Breast epithelium (tissue), 4 donors: Measurements from ENCODE around the gene WHRN. TPM values are rescaled to one million over a fixed set of nuclear protein-coding genes. Genes with fewer than 3 reads are reported as not detected.

Experiments used
- DNase-seq, 2 donors: peaks; one replicate each; pipeline ENCODE4 v3.0.0-alpha.2; 2019; ENCODE audit warnings: low spot score in 2 of 2
- H3K27ac ChIP-seq, 2 donors: fragments of 200-600 bp; sonication (generic) in 1 of 2; one replicate each; pipeline ENCODE4 v1.5.1; 2016 to 2019; ENCODE audit warnings: mild to moderate bottlenecking in 1 of 2
- H3K27me3 ChIP-seq, 2 donors: fragments of 200-600 bp; sonication (generic) in 1 of 2; one replicate each; pipeline versions ENCODE4 v1.5.1 to v1.6.0; 2017 to 2019; ENCODE audit warnings: control low read depth in 1 of 2, mild to moderate bottlenecking in 1 of 2
- H3K36me3 ChIP-seq: fragments of 200-600 bp; one replicate; pipeline ENCODE4 v1.5.1; 2019
- H3K4me1 ChIP-seq, 2 donors: fragments of 200-600 bp; sonication (generic); one replicate each; pipeline ENCODE4 v1.5.1; 2016 to 2019; ENCODE audit warnings: control low read depth in 1 of 2
- H3K4me3 ChIP-seq, 3 donors: fragments of 200-600 bp; sonication (generic); 1 replicate in 2 of 3; 2 replicates in 1 of 3; pipeline ENCODE4 v1.5.1; 2016 to 2019; ENCODE audit warnings: mild to moderate bottlenecking in 3 of 3, moderate library complexity in 2 of 3
- H3K9me3 ChIP-seq, 2 donors: fragments of 200-600 bp; sonication (generic) in 1 of 2; one replicate each; pipeline ENCODE4 v1.5.1; 2016 to 2019; ENCODE audit warnings: control low read depth in 1 of 2
- CTCF ChIP-seq, 3 donors: fragments of 450-650 bp; IDR thresholded peaks; one replicate each; pipeline ENCODE4 v1.5.1; 2016 to 2017; ENCODE audit warnings: antibody characterized with exemption in 3 of 3, mild to moderate bottlenecking in 3 of 3, moderate library complexity in 3 of 3
- POLR2A ChIP-seq: fragments of 450-650 bp; IDR thresholded peaks from one replicate; pipeline ENCODE4 v1.6.1; 2016; ENCODE audit warnings: antibody characterized with exemption, mild to moderate bottlenecking, moderate library complexity
- POLR2AphosphoS5 ChIP-seq, 3 donors: sonication (generic); formaldehyde crosslinking; IDR thresholded peaks; one replicate each; pipeline ENCODE4 v1.6.1; 2017; ENCODE audit warnings: antibody characterized with exemption in 3 of 3
- intact Hi-C: fragments of 100-400 bp; cut with DNase I; formaldehyde crosslinking; loops from one replicate; pipeline ENCODE4 v1.15.1; 2023; ENCODE audit warnings: low total_unique reads
- total RNA-seq, 3 donors: library from RNA; depleted of rRNA; stranded (reverse); fragments of >200 nt; gene quantifications; one replicate each; pipeline ENCODE4 v1.1.0, GENCODE V29; 2016

The WHRN gene
- total RNA-seq, 3 donors from 2014 or later, result 2.4 to 16.4 (median 15.1) TPM

GRCh38 chr9:114529285-114529684 is 24.0 kb upstream of the WHRN start:
- H3K9me3 ChIP-seq, result no peaks in the 10 kb centered on the region

GRCh38 chr9:114526807-114527206 is 21.5 kb upstream of the WHRN start:
- no peaks in the 10 kb centered on the region for H3K9me3 ChIP-seq
- H3K4me3 ChIP-seq, result no peak overlapping the region
- DNase-seq, result no peak
- no peaks in the 10 kb centered on the region for H3K36me3 ChIP-seq
- H3K27me3 ChIP-seq, result peaks cover 0 to 3% of the 10 kb centered on the region in 2 donors
- no peaks in the 10 kb centered on the region for H3K4me1 ChIP-seq
- intact Hi-C loops, result no loop called here
- TF ChIP-seq CTCF (IDR thresholded peaks at IDR 0.05) (no peak), POLR2A (no peak), POLR2AphosphoS5 (IDR thresholded peaks at IDR 0.05) (no peak)
- H3K27ac ChIP-seq, result no peak overlapping the region

More at GRCh38 chr9:114529285-114529684, 24.0 kb upstream of the WHRN start:
- intact Hi-C loops, result no loop called here
- DNase-seq, result no peak
- Histone ChIP-seq H3K36me3 (no peaks in the 10 kb centered on the region), H3K27me3 (peaks cover 0 to 2% of the 10 kb centered on the region in 2 donors), H3K27ac (no peak overlapping the region), H3K4me1 (no peaks in the 10 kb centered on the region), H3K4me3 (no peak overlapping the region)
- no peak for TF ChIP-seq POLR2AphosphoS5 (IDR thresholded peaks at IDR 0.05)
- TF ChIP-seq CTCF (IDR thresholded peaks at IDR 0.05), result no peak
- no peak for TF ChIP-seq POLR2A

- H3K27ac ChIP-seq, result no peak overlapping the region
- intact Hi-C loops, result no loop called here
Measured at GRCh38 chr9:114525513-114525912, 20.2 kb upstream of the WHRN start.

GRCh38 chr9:114524247-114524681 is 19.0 kb upstream of the WHRN start:
- no peak for DNase-seq
- no peaks in the 10 kb centered on the region for H3K4me1 ChIP-seq
- intact Hi-C loops, result no loop called here
- no peaks in the 10 kb centered on the region for H3K36me3 ChIP-seq
- no peak for TF ChIP-seq CTCF (IDR thresholded peaks at IDR 0.05)
- no peak for TF ChIP-seq POLR2AphosphoS5 (IDR thresholded peaks at IDR 0.05)
- no peak for TF ChIP-seq POLR2A
- H3K9me3 ChIP-seq, result no peaks in the 10 kb centered on the region
- H3K4me3 ChIP-seq, result no peak overlapping the region
- H3K27me3 ChIP-seq, result peaks cover 0 to 3% of the 10 kb centered on the region in 2 donors
- no peak overlapping the region for H3K27ac ChIP-seq

More at GRCh38 chr9:114525513-114525912, 20.2 kb upstream of the WHRN start:
- H3K27me3 ChIP-seq, result peaks cover 0 to 3% of the 10 kb centered on the region in 2 donors
- no peak for DNase-seq
- H3K9me3 ChIP-seq, result no peaks in the 10 kb centered on the region
- TF ChIP-seq POLR2A (no peak), CTCF (IDR thresholded peaks at IDR 0.05) (no peak), POLR2AphosphoS5 (IDR thresholded peaks at IDR 0.05) (no peak)
- H3K36me3 ChIP-seq, result no peaks in the 10 kb centered on the region
- no peak overlapping the region for H3K4me3 ChIP-seq
- no peaks in the 10 kb centered on the region for H3K4me1 ChIP-seq

GRCh38 chr9:114522847-114523246 is 17.6 kb upstream of the WHRN start:
- no peaks in the 10 kb centered on the region for H3K9me3 ChIP-seq
- H3K4me1 ChIP-seq, result no peaks in the 10 kb centered on the region
- DNase-seq, result no peak
- TF ChIP-seq POLR2AphosphoS5 (IDR thresholded peaks at IDR 0.05), result no peak
- TF ChIP-seq POLR2A, result no peak
- no peak for TF ChIP-seq CTCF (IDR thresholded peaks at IDR 0.05)
- H3K27ac ChIP-seq, result no peak overlapping the region
- intact Hi-C loops, result no loop called here
- no peak overlapping the region for H3K4me3 ChIP-seq
- H3K27me3 ChIP-seq, result peaks cover 0 to 3% of the 10 kb centered on the region in 2 donors
- H3K36me3 ChIP-seq, result no peaks in the 10 kb centered on the region
